GM21737 (cell line): ENCODE results near the gene FMO5.
A peak's percentile ranks its signal among the peaks of the same experiment; 100 is the strongest.
"Not testable (repeated sequence)": the region's sequence is repeated elsewhere in the genome, so short reads cannot be mapped to it uniquely, and the experiment has no call there.

Source experiments
- ATAC-seq: cut with Tn5 transposase; IDR thresholded peaks from one replicate; pipeline ENCODE4 v1.9.1; 2021; ENCODE audit warnings: mild to moderate bottlenecking, moderate library complexity; ENCODE audit not compliant: unreplicated experiment

Gene FMO5

DNA sequence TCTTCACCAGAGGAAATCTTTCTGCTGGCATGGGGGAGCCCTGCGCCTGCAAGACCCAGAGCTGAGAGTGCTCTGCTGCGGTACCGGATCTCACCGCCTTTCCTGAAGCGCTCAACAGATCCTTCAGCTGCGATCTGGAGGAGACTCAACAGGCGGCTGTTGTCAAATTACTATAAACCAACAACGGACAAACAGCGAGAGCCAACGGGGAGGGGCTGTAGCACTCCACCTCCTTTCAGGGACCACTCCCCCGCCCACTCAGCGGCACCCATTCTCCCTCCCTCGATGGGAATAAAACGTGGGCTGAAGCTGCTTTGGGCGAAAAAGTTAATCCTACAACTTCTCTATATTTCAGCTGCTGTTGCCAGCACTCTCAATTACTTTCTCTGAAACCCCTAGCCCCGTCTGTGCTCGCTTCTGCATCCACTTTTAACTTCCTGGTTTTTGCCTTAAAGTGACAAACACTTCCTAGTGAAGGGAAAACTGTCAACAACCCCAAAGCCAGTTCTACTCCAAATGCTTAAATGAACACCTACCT is at the start of gene FMO5:
FMO5 (minus strand) TSS at position 147 of the 538 bp plus-strand sequence. CDS start 310 bp downstream, outside the sequence.
- peak; percentile 60 for ATAC-seq

DNA sequence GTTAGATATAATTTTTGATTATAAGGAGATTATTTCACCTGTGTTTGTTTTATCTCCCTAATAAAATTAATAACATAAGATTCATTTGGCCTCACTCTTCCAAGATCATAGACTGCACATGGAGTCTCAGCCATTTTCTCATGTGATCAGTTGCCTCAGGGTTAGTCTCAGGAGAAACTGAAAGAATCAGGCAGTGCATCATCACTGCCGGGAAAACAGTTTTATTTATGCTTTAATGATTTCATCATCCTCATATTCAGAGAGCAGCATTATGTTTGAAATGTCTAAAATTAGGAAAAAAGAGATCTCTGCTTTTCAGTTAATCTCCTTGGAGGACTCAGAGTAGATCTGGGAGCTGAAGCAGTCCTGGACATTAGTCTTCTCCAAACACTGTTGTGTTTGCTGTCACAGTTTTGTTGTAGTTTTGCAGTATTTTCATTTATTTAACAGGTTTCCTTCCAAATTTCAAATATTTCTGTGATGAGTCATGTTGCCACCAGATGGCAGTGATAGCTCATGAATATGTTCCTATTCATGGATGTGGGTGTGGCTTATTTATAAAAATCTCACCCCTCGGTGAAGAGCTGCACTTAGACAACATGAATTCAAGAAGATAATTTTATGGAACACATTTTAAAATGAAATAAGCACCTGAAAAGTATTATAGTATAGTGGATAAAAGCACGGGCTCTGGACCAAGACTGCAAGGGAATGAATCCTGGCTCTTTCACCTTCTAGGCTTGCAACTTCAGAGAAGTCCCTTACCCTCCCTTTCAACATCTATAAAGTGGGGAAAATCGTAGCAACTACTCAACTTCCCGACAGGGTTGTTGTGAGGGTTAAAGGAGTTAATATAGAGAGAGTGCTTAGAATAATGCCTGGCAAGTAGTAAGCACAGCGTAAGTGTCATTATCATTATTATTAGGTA is 48.5 kb upstream of the FMO5 start:
- no peak for ATAC-seq

DNA sequence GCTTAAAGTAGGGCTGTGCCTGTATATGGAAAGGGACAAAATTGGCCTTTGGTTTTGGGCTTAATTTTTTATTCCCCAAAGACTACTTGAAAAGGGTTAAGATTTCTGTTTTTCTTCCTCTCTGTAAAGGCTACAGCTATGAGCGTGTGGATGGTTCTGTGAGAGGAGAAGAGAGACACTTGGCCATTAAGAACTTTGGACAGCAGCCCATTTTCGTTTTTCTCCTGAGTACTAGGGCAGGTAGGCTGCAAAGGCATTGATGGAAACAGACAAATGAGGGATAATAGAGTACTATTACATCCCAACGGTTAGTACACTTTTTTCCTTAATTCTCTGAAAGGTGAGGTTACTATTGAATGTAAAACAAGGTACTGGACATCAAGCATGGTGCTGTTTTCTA is 46.9 kb upstream of the FMO5 start:
- ATAC-seq = no peak

- no peak for ATAC-seq
These were observed 45.6 kb upstream of the FMO5 start for GRCh38 chr1:147270721-147271120.

DNA sequence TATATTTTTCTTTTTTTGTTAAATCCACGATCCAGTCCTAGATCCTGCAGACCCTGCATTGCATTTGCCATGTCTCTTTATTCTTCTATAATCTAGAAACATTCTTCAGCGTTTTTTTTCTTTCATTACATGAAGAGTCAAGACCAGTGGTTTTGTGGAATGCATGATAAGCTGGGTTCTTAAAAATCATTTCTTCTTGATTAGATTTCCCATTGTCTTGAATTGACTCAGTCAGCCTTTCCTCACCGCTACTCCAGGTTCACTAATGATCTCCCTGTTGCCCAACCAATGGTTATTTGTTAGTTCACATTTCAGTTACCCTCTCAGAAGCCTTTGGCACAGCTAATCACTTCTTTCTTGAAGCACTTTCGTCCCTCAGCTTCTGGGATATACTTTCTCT is 42.6 kb upstream of the FMO5 start:
- ATAC-seq = no peak

- ATAC-seq = no peak
These were observed 41.2 kb upstream of the FMO5 start for GRCh38 chr1:147266381-147266780.

- ATAC-seq = no peak
These were observed 39.1 kb upstream of the FMO5 start for GRCh38 chr1:147264158-147264768.

DNA sequence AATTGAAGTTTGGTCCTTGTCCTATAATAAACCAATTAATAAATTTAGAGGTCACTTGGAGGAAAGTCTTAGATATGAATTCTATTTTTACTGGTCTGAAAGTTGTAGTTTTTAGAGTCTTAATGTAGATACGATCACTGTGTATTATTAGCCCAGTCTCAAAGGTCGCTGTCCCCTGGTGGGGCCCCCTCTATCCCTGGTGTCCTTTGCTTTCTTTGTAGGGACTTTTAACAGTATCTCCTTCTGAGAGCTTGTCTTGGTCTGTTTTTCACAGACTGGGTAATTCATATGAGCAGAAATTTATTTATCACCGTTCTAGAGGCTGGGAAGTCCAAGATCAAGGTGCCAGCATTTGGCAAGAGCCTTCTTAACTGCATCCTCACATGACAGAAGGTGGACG is 35.8 kb upstream of the FMO5 start:
- ATAC-seq = no peak

DNA sequence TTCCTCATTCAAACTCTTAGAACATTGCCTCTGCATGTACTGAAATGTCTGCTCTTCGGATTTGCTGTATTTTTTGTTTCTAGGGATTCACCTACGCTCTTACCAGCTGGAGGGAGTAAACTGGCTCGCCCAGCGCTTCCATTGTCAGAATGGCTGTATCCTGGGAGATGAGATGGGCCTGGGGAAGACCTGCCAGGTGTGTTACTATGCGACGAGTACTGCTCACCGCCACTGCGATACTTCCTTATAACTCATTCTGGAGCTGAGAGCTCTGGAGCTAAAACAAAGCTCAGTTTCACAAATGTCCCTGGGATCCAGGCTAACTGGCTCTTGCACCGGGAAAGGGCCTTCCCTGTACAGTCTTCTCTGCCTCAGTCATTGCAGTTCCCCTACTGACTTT is 27.4 kb upstream of the FMO5 start:
- ATAC-seq = no peak

GRCh38 chr1:147247656-147248238 is 22.6 kb upstream of the FMO5 start:
- no peak for ATAC-seq

DNA sequence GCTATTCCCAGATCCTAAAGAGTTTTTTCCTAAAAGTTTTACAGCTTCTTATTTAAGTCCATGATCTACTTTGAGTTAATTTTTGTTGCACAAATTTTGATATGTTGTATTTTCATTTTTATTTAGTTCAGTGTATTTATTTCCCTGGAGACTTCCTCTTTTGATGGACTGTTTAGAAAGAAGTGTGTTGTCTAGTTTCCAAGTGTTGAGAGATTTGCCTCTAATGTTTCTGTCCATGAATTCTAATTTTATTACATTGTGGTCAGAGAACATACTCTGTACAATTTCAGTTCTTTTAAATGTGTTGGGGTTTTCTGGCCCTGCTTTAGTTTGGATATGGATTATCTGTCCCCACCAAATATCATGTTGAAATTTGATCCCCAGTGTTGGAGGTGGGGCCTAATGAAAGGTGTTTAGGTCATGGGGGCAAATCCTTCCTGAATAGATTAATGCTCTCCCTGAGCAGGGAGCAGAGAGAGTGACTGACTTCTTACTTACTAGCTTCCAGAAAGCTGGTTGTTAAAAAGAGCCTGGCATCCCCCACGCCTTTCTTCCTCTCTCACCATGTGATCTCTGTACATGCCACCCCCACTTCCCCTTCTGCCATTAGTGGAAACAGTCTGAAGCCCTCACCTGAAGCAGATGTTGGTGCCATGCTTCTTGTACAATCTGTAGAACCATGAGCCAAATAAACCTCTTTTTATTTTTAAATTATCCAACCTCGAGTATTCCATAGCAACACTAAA is 21.9 kb upstream of the FMO5 start:
- no peak for ATAC-seq

GRCh38 chr1:147246044-147246690 is 21.0 kb upstream of the FMO5 start:
- no peak for ATAC-seq

- no peak for ATAC-seq
These were observed 20.5 kb upstream of the FMO5 start for GRCh38 chr1:147245586-147246021.

- no peak for ATAC-seq
These were observed 20.0 kb upstream of the FMO5 start for GRCh38 chr1:147245129-147245528.

- no peak for ATAC-seq
These were observed 18.7 kb upstream of the FMO5 start for GRCh38 chr1:147243841-147244240.

- peak; percentile 22 for ATAC-seq
These were observed 18.1 kb upstream of the FMO5 start for GRCh38 chr1:147243228-147243685.

DNA sequence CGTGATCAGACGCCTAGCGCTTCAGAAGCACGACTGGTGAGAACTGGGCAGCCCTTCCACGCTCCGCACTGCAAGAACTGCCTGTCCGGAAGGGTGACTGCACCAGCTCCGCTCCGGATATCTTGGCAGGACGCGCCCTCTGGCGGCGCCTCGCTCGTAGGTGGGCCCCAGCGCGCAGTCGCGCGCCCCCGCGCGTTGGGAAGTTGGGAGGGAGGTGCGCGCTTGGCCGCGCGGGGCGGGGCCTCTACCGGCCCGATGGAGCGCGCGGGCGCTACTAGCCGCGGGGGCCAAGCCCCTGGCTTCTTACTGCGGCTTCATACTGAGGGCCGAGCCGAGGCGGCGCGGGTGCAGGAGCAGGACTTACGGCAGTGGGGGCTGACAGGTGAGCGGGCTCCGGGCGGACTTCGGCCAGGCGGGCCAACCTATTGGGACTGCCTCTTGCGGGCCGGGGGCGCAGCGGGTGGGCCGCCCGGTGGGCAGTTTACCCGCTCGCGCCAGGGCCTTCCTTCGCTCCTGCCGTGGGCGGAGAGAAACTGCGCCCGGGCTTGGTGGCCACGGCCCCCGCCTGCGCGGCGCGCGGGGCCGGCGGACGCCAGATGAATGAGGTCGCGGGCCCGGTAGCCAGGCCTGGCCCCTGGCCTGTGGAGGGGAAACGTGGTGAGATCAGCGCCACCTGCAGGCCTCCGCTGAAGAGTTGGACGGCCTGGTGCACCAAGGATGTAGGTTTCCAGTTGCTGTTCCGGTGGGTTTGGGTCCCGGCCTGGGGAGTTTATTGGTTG is 17.5 kb upstream of the FMO5 start, which contains the start of gene CHD1L:
CHD1L (plus strand) TSS at position 236 of the 779 bp plus-strand sequence; CDS start at position 256, 20 bp downstream.
- peak; percentile 88 for ATAC-seq

- ATAC-seq = no peak
These were observed 16.9 kb upstream of the FMO5 start for GRCh38 chr1:147241934-147242448.

- ATAC-seq = not testable (repeated sequence)
These were observed 15.1 kb upstream of the FMO5 start for GRCh38 chr1:147240131-147240721.
